HG02623 (cell line): Measurements from ENCODE around the gene GCLC.

Experiments used
- ATAC-seq: cut with Tn5 transposase; IDR thresholded peaks from one replicate; pipeline ENCODE4 v1.9.1; 2021; ENCODE audit warnings: moderate library complexity; ENCODE audit not compliant: unreplicated experiment

The GCLC gene

DNA sequence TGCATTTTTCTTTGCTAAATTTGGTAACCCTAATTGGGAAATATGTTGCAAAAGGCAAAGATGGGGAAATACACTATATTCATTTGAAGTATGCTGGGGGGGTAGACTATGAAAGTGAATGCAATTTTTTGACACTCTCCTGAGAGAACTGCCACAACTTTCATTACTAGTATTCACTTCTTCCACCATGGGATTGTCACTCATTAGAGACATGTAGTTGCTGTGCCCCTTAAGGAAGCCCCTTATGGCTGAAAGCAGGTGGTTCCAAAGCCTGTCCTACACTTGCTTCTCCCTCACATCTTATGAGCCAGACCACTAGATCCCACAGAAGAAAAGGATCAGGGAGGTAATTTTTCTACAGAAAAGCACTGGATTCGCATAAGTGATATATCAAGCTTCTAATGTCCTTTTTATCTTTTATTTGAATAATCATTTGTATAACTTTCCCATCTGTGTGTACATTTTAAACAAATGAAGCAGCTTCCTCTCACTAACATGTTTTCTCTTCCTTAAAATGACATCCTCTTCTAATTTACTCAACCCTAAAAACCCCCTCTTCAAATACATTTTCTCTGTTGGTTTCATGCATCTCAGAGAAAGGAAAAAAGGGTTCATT lies 83.8 kb downstream of the GCLC start:
- peak; percentile 70 for ATAC-seq

- no peak for ATAC-seq
Measured at GRCh38 chr6:53458105-53458866, 86.6 kb downstream of the GCLC start.

GRCh38 chr6:53456809-53457208 lies 88.1 kb downstream of the GCLC start:
- no peak for ATAC-seq

GRCh38 chr6:53455678-53456077 lies 89.2 kb downstream of the GCLC start:
- no peak for ATAC-seq

DNA sequence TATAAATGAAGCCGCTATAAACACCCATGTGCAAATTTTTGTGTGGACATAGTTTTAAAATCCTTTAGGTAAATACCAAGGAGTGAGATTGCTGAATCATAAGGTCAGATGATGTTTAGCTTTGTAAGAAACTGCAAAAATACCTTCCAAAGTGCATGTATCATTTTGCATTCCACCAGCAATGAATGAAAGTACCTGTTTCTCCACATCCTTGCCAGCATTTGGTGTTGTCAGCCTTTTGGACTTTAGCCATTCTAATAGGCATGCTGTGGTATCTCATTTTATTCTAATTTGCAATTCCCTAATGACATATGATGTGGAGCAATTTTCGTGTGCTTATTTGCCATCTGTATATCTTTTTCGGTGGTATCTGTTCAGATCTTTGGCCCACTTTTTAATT lies 93.7 kb downstream of the GCLC start:
- no peak for ATAC-seq

DNA sequence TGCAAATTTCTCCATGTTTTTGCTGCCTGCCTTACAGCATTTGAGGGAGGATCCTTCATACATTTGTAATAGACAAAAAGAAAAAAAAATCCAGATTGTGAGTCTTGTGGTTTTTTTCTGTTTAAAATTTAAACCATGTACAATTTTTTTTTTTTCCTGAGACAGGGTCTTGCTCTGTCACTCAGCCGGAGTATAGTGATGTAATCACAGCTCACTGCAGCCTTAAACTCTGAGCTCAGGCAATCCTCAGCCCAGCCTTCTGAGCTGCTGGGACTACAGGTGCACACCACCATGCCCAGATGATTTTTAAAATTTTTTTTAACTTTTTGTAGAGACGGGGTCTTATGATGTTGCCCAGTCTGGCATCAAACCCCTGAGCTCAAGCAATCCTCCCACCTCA lies 97.0 kb downstream of the GCLC start:
- no peak for ATAC-seq
